Brain microvascular endothelial cell (primary cell): ENCODE results near the gene COL4A4.

Source experiments
- DNase-seq: peaks from one replicate; pipeline ENCODE4 v3.0.0-alpha.2; 2020
- H3K27ac ChIP-seq: fragments of 250-450 bp; sonication (Bioruptor Pico); 2 replicates; pipeline ENCODE4 v1.5.1; 2020; ENCODE audit warnings: mild to moderate bottlenecking, moderate library complexity
- H3K27me3 ChIP-seq: fragments of 250-450 bp; sonication (Bioruptor Pico); replicated peaks from 2 replicates; pipeline ENCODE4 v1.5.1; 2020; ENCODE audit warnings: mild to moderate bottlenecking
- H3K36me3 ChIP-seq: fragments of 250-450 bp; sonication (Bioruptor Pico); replicated peaks from 2 replicates; pipeline ENCODE4 v1.5.1; 2020; ENCODE audit warnings: mild to moderate bottlenecking
- H3K4me3 ChIP-seq: 2 replicates; pipeline ENCODE4 v1.5.1; 2011; ENCODE audit warnings: low read depth, mild to moderate bottlenecking, control low read depth, low read length, moderate library complexity
- in situ Hi-C: cut with HindIII; loops from 2 replicates; pipeline ENCODE4 v1.10.0; 2017; ENCODE audit warnings: low sequenced_read_pairs, low pct_ligation_motif_present
- TF ChIP-seq, protein P1 (sequence below): IDR thresholded peaks from 2 replicates; pipeline ENCODE4 v1.5.1; 2011; ENCODE audit warnings: low read depth, mild to moderate bottlenecking, moderate library complexity, low read length, control low read depth, inconsistent platforms; ENCODE audit errors: missing control alignments

Gene COL4A4

DNA sequence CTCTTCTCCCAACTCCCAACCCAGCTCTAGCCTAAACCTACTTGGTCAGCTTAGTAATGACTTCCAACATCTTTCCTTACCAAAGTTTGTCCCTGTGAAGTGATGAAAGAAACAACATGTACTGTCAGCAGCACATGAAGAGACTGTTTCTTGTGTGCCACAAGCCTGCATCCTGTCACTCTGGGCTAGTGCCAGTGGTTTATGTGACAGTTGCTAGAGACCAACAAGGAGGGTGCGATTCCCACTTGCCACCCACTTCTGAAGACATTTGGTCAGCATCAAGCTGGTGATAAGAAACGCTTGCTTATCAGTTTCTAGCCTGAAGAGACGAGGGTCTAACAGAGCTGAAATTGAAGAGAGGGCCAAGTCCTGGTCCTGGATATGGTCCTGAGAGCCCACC, 132.6 kb downstream of the COL4A4 start:
- in situ Hi-C loops: no loop called here
- no peak for DNase-seq
- TF ChIP-seq, protein P1, sequence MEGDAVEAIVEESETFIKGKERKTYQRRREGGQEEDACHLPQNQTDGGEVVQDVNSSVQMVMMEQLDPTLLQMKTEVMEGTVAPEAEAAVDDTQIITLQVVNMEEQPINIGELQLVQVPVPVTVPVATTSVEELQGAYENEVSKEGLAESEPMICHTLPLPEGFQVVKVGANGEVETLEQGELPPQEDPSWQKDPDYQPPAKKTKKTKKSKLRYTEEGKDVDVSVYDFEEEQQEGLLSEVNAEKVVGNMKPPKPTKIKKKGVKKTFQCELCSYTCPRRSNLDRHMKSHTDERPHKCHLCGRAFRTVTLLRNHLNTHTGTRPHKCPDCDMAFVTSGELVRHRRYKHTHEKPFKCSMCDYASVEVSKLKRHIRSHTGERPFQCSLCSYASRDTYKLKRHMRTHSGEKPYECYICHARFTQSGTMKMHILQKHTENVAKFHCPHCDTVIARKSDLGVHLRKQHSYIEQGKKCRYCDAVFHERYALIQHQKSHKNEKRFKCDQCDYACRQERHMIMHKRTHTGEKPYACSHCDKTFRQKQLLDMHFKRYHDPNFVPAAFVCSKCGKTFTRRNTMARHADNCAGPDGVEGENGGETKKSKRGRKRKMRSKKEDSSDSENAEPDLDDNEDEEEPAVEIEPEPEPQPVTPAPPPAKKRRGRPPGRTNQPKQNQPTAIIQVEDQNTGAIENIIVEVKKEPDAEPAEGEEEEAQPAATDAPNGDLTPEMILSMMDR: no peak
- H3K27me3 ChIP-seq: no peaks in the 10 kb centered on the region
- no peak overlapping the region for H3K4me3 ChIP-seq
- no peaks in the 10 kb centered on the region for H3K36me3 ChIP-seq
- H3K27ac ChIP-seq: no peak overlapping the region

DNA sequence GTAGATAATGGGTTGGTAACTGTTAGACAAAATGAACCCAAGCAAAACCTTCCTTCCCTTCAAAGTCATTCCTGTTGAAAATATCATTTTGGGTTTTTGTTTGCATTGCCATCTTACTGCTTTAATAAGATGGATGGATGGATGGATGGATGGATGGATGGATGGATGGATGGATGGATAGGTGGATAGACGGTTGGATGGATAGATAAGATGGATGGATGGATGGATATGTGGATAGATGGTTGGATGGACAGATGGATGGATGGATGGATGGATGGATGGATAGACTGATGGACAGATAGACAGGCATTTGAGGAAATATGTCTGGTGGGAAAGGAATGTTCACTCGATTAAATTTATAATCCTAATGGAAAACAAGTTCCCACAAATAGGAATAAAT, 133.2 kb downstream of the COL4A4 start:
- no peak for DNase-seq
- Histone ChIP-seq H3K27me3 (no peaks in the 10 kb centered on the region), H3K27ac (no peak overlapping the region), H3K36me3 (no peaks in the 10 kb centered on the region), H3K4me3 (no peak overlapping the region)
- in situ Hi-C loops: no loop called here
- TF ChIP-seq, protein P1: no peak

DNA sequence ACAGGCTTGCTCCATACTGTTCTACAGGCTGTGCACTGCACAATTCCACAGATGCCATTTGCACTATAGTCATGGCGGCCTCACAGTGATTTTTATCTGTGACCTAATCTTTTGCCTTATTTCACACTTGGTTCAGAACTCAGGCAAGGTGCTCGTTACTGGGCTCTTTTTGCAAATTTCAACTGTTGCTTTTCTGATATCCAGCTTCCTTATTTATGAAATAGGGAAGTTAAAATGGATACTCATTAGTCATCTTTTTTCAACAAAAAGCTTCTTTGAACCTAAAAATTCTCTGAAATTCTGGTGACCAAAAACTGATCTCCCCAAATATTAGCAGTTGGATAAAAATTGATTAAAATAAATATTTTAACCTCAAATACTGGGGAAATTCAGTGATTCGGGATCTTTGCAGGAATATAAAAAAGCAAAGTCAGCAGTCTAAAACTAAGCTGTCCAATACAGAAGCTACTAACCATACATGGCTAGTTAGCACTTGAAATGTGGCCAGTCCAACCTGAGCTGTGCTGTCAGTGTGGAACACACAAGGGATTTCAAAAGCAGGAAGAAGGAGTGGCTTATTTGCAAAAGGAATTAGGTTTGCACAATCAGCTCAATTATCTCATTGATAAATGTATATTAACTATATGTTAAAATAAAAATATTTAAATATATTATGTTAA, 134.4 kb downstream of the COL4A4 start:
- no peak overlapping the region for H3K4me3 ChIP-seq
- no peaks in the 10 kb centered on the region for H3K36me3 ChIP-seq
- no peak for DNase-seq
- no peak overlapping the region for H3K27ac ChIP-seq
- H3K27me3 ChIP-seq: no peaks in the 10 kb centered on the region
- TF ChIP-seq, protein P1: no peak
- in situ Hi-C loops: no loop called here

DNA sequence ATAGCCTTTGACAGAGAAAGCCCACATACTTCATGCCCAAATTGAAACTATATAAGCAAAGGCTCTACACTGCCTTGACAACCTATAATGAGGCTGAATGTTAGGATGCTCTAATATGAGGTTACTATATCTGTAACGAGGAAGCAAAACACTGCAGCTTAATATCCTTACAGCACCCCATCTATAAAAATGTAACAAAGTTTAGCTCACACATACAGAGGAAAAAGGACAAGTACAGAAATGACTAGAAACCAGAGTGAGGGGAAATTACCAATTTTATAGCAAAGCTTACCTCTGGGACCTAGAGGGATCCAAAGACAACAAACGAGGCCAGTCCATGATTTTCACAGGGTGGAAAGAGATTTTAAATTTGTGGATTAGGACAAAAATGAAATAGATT, 138.5 kb downstream of the COL4A4 start:
- H3K36me3 ChIP-seq: no peaks in the 10 kb centered on the region
- in situ Hi-C loops: no loop called here
- DNase-seq: no peak
- H3K27ac ChIP-seq: no peak overlapping the region
- TF ChIP-seq, protein P1: no peak
- no peaks in the 10 kb centered on the region for H3K27me3 ChIP-seq
- H3K4me3 ChIP-seq: no peak overlapping the region

DNA sequence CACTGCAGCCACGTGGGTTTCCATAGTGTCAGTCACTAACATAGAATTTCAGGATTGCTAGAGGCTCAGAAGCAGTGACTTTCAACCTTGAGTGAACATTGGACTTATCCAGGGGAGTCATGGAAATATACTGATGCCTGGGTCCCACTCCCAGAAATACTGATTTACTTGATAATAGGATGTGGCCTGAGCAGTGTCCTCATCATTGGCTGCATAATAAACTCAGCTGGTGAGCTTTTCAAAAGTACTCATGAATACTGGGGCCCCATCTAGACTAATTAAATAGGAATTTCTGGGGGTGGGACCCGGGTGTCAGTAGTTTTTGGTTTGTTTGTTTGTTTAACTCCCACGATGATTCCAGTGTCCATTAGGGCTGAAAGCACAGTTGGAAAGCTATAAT, 141.4 kb downstream of the COL4A4 start:
- Histone ChIP-seq H3K36me3 (no peaks in the 10 kb centered on the region), H3K27ac (no peak overlapping the region), H3K4me3 (no peak overlapping the region), H3K27me3 (no peaks in the 10 kb centered on the region)
- no peak for DNase-seq
- in situ Hi-C loops: no loop called here
- TF ChIP-seq, protein P1: no peak

DNA sequence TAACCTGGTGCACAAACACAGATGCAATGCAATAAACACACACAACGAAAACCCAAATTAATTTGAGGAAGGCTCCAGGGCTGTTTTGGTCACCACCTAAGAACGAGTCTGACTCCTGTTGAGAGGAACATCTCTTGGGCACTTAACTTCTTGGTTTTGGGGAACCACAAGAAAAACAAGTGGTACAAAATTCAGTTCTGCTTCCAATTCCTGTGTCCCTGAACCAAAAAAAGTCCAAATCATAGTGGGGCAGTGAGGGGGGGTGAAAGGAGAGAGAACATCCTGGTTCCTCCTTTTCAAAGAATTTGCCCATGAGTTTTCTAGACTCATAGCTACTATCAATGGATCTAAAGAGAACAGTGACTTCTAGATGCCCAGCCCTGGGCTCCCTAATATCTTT, 143.6 kb downstream of the COL4A4 start:
- no peaks in the 10 kb centered on the region for H3K27me3 ChIP-seq
- TF ChIP-seq, protein P1: no peak
- in situ Hi-C loops: no loop called here
- H3K36me3 ChIP-seq: no peaks in the 10 kb centered on the region
- no peak overlapping the region for H3K27ac ChIP-seq
- H3K4me3 ChIP-seq: no peak overlapping the region
- DNase-seq: no peak
